ENCODE results near the gene CCDC88C. TPM values are rescaled to one million over a fixed set of nuclear protein-coding genes. Genes with fewer than 3 reads are reported as not detected.
A peak's percentile ranks its signal among the peaks of the same experiment; 100 is the strongest.

Gene CCDC88C
- total and polyA plus RNA-seq, 4 donors, result 16.5 to 66.0 (median 32.1) TPM

DNA sequence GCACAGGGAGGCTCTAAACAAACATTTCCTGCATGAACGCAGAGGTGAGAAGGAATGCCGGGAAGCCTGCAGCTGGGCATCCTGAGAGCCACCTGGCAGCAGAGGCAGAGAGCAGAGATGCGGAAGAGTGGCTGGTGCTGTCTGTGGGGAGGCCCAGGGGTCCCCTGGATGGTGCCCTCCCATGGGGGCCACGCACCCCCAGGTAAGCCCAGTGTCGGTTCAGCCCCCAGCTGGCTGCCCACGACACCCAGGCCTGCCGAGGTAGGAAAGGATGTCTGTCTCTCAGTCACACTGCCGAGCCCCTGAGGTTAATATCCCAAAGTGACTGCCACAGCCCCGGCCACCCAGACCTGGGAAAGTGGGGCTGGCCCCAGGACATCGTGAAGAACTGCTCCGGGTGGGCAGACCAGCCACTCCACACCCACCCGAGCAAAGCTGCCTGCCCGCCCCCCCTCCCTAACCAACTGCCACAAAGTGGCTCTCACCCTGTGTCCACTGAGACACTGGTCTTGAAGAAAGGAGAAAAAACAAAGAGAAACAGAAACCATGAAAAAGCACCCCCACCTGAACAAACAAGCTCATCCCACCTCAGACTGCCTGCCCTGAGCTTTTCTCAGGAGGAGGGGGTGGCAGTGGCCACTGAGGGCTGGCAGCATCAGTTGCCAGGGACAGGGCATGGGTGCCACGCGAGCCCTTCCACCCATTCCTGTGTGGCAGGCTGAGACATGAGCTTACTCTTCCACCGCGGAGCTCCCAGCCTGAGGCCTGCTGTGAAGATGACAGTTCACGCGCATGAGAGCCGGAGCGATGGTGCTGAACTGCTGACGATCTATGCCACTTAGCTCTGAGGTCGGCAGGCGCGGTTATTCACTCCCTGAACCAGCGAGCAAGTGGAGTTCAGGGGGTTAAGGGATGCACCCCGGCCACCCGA, 40.8 kb downstream of the CCDC88C start:
- Histone ChIP-seq H3K9ac (ENCODE audit: insufficient read depth in 1 of 2, low read length in 2 of 2) (no peak overlapping the region), H3K27ac (ENCODE audit: low read depth in 1 of 2, low read length in 1 of 2) (peak overlapping the region in 1 of 2 donors; percentile 4), H3K9me3 (ENCODE audit: control insufficient read depth in 4 of 4, insufficient read depth in 3 of 4, low read length in 3 of 4) (no peaks in the 10 kb centered on the region), H3K36me3 (ENCODE audit: control insufficient read depth in 4 of 4, insufficient read depth in 4 of 4, low read length in 4 of 4) (no peaks in the 10 kb centered on the region), H3K4me3 (no peak overlapping the region), H3K27me3 (ENCODE audit: control insufficient read depth in 3 of 3, insufficient read depth in 3 of 3, low read length in 2 of 3) (no peaks in the 10 kb centered on the region), H3K4me1 (ENCODE audit: control insufficient read depth in 5 of 5, insufficient read depth in 5 of 5, low read length in 5 of 5) (peaks cover 0 to 55% (median 37%) of the 10 kb centered on the region in 5 donors)
- TF ChIP-seq, protein P1, sequence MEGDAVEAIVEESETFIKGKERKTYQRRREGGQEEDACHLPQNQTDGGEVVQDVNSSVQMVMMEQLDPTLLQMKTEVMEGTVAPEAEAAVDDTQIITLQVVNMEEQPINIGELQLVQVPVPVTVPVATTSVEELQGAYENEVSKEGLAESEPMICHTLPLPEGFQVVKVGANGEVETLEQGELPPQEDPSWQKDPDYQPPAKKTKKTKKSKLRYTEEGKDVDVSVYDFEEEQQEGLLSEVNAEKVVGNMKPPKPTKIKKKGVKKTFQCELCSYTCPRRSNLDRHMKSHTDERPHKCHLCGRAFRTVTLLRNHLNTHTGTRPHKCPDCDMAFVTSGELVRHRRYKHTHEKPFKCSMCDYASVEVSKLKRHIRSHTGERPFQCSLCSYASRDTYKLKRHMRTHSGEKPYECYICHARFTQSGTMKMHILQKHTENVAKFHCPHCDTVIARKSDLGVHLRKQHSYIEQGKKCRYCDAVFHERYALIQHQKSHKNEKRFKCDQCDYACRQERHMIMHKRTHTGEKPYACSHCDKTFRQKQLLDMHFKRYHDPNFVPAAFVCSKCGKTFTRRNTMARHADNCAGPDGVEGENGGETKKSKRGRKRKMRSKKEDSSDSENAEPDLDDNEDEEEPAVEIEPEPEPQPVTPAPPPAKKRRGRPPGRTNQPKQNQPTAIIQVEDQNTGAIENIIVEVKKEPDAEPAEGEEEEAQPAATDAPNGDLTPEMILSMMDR (IDR thresholded peaks at IDR 0.05; ENCODE audit: control extremely low read depth, extremely low read depth), result no peak
- 86 to 88% methylated on average over 28 of the region's 28 CpGs for WGBS, 2 donors
- no peak for ATAC-seq (ENCODE audit: insufficient read depth, low FRiP score)
- no peak for DNase-seq

DNA sequence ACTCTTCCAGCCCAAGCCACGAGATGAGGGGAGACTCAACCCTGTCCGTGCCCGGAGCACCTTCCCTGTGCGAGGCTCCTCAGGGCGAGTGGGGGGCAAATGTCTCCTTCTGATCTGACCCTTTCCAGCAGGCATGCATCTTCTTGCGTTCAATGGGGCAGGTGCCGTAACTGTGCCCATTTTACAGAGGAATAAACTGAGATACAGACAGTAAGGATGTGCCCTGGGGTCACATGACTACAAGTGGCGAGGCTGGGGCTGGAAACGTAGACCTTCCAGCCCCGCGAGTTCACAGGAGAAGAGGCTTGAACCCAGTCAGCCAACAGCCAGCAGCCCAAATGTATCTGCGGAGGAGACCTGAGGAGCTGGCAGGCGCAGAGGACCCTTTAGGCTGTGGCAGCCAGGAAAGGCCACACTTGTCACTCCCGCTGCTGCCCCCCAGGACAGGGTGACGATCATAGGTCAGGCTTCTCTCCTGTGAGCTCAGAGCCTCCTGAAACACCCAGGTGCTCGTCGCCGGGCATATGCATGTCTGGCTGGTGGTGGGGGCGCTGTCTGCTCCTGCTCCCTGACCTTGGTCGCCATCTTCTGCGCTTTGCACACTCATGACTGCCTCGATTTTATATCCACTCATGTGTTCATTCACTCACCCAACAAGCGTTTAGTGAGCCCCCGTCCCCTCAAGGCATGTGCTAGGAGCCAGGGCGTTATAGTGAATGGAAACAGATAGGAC, 41.7 kb downstream of the CCDC88C start:
- Histone ChIP-seq H3K36me3 (ENCODE audit: control insufficient read depth in 4 of 4, insufficient read depth in 4 of 4, low read length in 4 of 4) (no peaks in the 10 kb centered on the region), H3K9ac (ENCODE audit: insufficient read depth in 1 of 2, low read length in 2 of 2) (no peak overlapping the region), H3K27ac (ENCODE audit: low read depth in 1 of 2, low read length in 1 of 2) (no peak overlapping the region), H3K9me3 (ENCODE audit: control insufficient read depth in 4 of 4, insufficient read depth in 3 of 4, low read length in 3 of 4) (no peaks in the 10 kb centered on the region), H3K4me1 (ENCODE audit: control insufficient read depth in 5 of 5, insufficient read depth in 5 of 5, low read length in 5 of 5) (peaks cover 0 to 61% (median 42%) of the 10 kb centered on the region in 5 donors), H3K4me3 (no peak overlapping the region), H3K27me3 (ENCODE audit: control insufficient read depth in 3 of 3, insufficient read depth in 3 of 3, low read length in 2 of 3) (no peaks in the 10 kb centered on the region)
- 92 to 93% methylated on average over 25 of the region's 25 CpGs for WGBS, 2 donors
- no peak for ATAC-seq (ENCODE audit: insufficient read depth, low FRiP score)
- no peak for DNase-seq
- TF ChIP-seq, protein P1 (IDR thresholded peaks at IDR 0.05; ENCODE audit: control extremely low read depth, extremely low read depth), result no peak

GRCh38 chr14:91374879-91375702, 42.5 kb downstream of the CCDC88C start:
- no peak for DNase-seq
- Histone ChIP-seq H3K4me1 (ENCODE audit: control insufficient read depth in 5 of 5, insufficient read depth in 5 of 5, low read length in 5 of 5) (peaks cover 0 to 61% (median 43%) of the 10 kb centered on the region in 5 donors), H3K36me3 (ENCODE audit: control insufficient read depth in 4 of 4, insufficient read depth in 4 of 4, low read length in 4 of 4) (no peaks in the 10 kb centered on the region), H3K4me3 (no peak overlapping the region), H3K9ac (ENCODE audit: insufficient read depth in 1 of 2, low read length in 2 of 2) (no peak overlapping the region), H3K9me3 (ENCODE audit: control insufficient read depth in 4 of 4, insufficient read depth in 3 of 4, low read length in 3 of 4) (no peaks in the 10 kb centered on the region), H3K27ac (ENCODE audit: low read depth in 1 of 2, low read length in 1 of 2) (no peak overlapping the region), H3K27me3 (ENCODE audit: control insufficient read depth in 3 of 3, insufficient read depth in 3 of 3, low read length in 2 of 3) (no peaks in the 10 kb centered on the region)
- WGBS, 2 donors, result 80 to 81% methylated on average over 25 to 26 of the region's 26 CpGs
- no peak for ATAC-seq (ENCODE audit: insufficient read depth, low FRiP score)
- TF ChIP-seq, protein P1 (IDR thresholded peaks at IDR 0.05; ENCODE audit: control extremely low read depth, extremely low read depth), result no peak

All from lung (tissue), 12 donors.